GM10248 (cell line): ENCODE results near the gene PTPRU.

Experiments
- CTCF ChIA-PET: fragments of 300-600 bp; sonication (Branson Sonifier 250); formaldehyde crosslinking; extraction: SDS; loops from one replicate; lab custom pipeline; 2021; ENCODE audit warnings: antibody characterized with exemption; lab: Yijun Ruan, JAX
- POLR2A ChIA-PET: fragments of 350-650 bp; sonication (Branson Sonifier 250); formaldehyde crosslinking; extraction: SDS; loops from one replicate; lab custom pipeline; 2020; ENCODE audit warnings: antibody characterized with exemption; lab: Yijun Ruan, JAX
- DNase-seq: peaks from one replicate; pipeline ENCODE4 v3.0.0; 2012; ENCODE audit errors: extremely low spot score
- TF ChIP-seq, protein P1 (sequence below): IDR thresholded peaks from 2 replicates; pipeline ENCODE4 v1.5.1; 2012; ENCODE audit warnings: mild to moderate bottlenecking, low read depth; ENCODE audit errors: extremely low read depth, missing control alignments, control extremely low read depth

PTPRU gene

DNA sequence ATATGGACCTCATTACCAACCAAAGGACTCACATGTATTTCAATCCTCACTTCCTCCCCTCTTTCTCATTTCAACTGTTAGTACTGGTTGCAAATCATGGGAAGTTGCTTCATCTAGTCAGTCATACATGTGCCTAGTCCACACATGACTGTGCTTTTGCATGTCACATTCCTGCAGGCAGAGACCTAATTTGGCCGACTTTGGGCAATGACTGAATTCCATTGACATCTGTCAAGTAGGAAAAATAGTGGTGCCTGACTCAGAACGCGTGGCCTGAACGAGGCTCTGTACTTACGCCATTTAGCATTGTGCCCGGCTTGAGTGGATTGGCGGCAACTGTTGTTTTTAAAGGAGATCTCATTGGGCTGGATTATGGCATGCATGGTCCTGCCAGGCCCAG lies 18.0 kb downstream of the PTPRU start:
- ChIA-PET CTCF (interaction anchor here (0.9 kb wide), 1 partner anchor 18 kb away, joined by 3 read pairs; the partner anchor contains the start of gene PTPRU), POLR2A (no interaction called here)
- DNase-seq: no peak
- TF ChIP-seq, protein P1, sequence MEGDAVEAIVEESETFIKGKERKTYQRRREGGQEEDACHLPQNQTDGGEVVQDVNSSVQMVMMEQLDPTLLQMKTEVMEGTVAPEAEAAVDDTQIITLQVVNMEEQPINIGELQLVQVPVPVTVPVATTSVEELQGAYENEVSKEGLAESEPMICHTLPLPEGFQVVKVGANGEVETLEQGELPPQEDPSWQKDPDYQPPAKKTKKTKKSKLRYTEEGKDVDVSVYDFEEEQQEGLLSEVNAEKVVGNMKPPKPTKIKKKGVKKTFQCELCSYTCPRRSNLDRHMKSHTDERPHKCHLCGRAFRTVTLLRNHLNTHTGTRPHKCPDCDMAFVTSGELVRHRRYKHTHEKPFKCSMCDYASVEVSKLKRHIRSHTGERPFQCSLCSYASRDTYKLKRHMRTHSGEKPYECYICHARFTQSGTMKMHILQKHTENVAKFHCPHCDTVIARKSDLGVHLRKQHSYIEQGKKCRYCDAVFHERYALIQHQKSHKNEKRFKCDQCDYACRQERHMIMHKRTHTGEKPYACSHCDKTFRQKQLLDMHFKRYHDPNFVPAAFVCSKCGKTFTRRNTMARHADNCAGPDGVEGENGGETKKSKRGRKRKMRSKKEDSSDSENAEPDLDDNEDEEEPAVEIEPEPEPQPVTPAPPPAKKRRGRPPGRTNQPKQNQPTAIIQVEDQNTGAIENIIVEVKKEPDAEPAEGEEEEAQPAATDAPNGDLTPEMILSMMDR: no peak

DNA sequence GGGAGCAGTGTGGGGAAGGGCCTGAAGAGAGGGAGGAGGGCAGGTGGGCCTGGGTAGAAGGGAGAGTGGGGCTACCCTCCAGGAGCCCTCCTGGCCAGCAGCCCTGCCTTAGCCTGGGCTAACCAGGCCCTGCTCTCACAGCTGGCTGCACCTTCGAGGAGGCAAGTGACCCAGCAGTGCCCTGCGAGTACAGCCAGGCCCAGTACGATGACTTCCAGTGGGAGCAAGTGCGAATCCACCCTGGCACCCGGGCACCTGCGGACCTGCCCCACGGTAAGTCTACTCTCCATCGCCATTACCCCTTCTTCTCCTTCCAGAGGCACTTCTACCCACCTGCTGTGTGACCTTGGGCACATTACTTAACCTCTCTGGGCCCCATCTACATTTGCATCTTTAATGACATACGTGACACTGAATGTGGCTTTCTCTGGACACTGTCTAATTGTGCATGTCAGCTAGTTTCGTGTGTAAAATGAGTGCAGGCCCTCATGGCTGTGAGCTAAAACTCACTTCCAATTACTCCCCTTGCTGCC lies 18.9 kb downstream of the PTPRU start:
- ChIA-PET POLR2A (no interaction called here), CTCF (no interaction called here)
- TF ChIP-seq, protein P1: no peak
- no peak for DNase-seq

DNA sequence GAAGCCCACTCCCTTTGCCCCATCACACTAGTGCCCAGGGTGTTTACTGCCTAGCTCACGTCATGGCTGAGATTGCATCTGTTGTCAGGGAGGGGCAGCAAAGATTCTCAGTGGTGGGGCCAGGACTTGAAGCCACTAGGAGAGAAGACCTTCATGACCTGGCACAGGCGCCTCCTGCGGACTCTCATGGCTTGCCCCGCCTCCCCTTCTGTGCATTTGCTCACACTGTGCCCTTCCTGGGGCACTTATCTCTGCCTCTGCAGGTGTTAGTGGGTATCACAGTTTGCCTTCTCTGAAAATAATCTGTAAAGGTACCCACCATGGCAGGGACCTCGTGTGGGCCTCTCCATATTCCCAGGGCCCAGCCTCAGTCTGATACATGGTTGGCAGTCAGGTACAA lies 20.1 kb downstream of the PTPRU start:
- DNase-seq: no peak
- CTCF ChIA-PET: interaction anchor here (1.4 kb wide), 1 partner anchor 13 kb away, joined by 3 read pairs; no protein-coding TSS in a partner anchor
- POLR2A ChIA-PET: no interaction called here
- TF ChIP-seq, protein P1: no peak

DNA sequence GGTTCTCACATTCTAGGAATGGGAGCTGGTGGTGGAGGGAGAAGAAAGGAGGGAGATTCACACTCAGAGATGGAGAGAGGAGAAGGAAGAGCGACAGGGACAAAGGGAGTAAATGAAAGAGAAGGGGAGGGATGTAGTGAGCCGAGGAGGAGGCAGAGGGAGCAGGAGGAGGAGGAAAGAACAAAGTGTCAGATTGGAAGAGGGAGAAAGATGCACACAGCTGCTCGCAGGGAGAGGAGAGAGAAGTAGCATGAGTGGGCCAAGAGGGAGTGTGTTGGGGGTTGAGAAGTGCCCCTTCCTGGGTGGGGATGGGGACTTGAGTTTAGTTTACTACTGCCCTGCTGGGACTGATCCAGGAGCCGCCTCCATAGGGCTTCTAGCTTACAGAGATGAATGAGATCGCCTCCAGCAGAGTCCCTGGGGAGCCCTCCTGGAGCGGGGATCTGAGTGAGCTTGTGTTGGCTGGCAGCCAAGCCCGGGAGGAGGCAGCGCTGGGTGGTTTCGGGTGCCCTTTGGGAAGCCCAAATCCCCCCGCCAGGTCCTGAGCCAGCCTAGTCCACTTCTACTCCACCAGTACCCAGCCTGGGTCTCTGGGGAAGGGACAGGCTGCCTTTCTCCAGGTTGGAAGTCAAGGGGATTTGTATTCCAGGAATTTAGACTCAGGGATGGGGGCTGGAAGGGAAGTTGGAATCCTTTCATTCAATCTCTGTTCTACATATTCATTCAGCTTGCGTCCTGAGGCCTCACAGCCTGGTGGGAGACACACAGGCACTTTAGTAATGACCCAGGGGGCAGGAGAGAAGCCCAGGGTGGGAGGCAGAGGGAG lies 20.9 kb downstream of the PTPRU start:
- TF ChIP-seq, protein P1: no peak
- POLR2A ChIA-PET: no interaction called here
- DNase-seq: no peak
- CTCF ChIA-PET: interaction anchor here (1.0 to 1.4 kb wide), 2 partner anchors 11 to 12 kb away, joined by 3 read pairs; no protein-coding TSS in a partner anchor

DNA sequence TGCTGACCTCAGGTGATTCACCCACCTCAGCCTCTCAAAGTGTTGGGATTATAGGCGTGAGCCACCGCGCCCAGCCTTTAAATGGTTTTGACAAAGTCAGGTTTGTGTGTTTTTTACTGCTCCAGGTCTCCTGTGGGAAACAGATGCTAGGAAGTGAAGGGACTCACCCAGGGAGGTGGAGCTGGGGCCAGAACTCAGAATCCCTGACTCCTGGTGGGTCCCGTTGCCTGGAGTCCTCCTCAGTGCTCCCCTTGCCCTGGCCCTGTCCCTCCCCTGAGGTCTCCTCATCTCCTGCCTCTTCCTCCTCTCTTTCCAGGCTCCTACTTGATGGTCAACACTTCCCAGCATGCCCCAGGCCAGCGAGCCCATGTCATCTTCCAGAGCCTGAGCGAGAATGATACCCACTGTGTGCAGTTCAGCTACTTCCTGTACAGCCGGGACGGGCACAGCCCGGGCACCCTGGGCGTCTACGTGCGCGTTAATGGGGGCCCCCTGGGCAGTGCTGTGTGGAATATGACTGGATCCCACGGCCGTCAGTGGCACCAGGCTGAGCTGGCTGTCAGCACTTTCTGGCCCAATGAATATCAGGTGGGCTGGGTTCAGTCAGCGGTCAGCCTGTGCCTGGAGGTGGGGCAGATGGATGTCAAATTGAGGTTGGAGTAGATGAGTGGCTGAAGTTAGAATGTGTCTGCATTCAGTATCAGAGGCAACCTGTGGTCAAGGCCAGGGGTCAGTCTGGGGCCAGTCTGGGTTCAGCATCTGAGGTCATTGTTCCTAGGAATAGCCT lies 22.1 kb downstream of the PTPRU start:
- ChIA-PET CTCF (interaction anchor here (2.2 kb wide), 1 partner anchor 12 kb away, joined by 7 read pairs; no protein-coding TSS in a partner anchor), POLR2A (no interaction called here)
- no peak for DNase-seq
- TF ChIP-seq, protein P1: no peak
